Liver (tissue), 9 donors: ENCODE data around the gene SUB1. TPM values are rescaled to one million over a fixed set of nuclear protein-coding genes. Genes with fewer than 3 reads are reported as not detected.

ENCODE experiments used
- DNase-seq: peaks from one replicate; pipeline ENCODE4 v3.0.0-alpha.2; 2017; ENCODE audit warnings: low spot score
- H3K27ac ChIP-seq, 2 donors: one replicate each; pipeline ENCODE4 v1.7.0; 2013; ENCODE audit warnings: inconsistent platforms in 2 of 2, low read length in 2 of 2, control low read depth in 1 of 2, low read depth in 1 of 2, mild to moderate bottlenecking in 1 of 2
- H3K27me3 ChIP-seq, 4 donors: one replicate each; pipeline versions ENCODE4 v1.6.1 to v1.7.0; 2013; ENCODE audit warnings: low read length in 3 of 4, inconsistent platforms in 1 of 4, mild to moderate bottlenecking in 1 of 4, moderate library complexity in 1 of 4; ENCODE audit not compliant: control insufficient read depth in 4 of 4, insufficient read depth in 4 of 4
- H3K36me3 ChIP-seq, 4 donors: one replicate each; pipeline versions ENCODE4 v1.6.1 to v1.7.0; 2013; ENCODE audit warnings: low read length in 3 of 4, mild to moderate bottlenecking in 3 of 4, low read depth in 1 of 4, moderate library complexity in 1 of 4; ENCODE audit not compliant: control insufficient read depth in 4 of 4, insufficient read depth in 3 of 4
- H3K4me1 ChIP-seq, 4 donors: one replicate each; pipeline versions ENCODE4 v1.6.1 to v1.7.0; 2013; ENCODE audit warnings: low read length in 3 of 4, mild to moderate bottlenecking in 3 of 4, moderate library complexity in 1 of 4; ENCODE audit not compliant: control insufficient read depth in 4 of 4, insufficient read depth in 4 of 4
- H3K4me3 ChIP-seq, 3 donors: one replicate each; pipeline versions ENCODE4 v1.6.1 to v1.7.0; 2013; ENCODE audit warnings: low read length in 3 of 3, control low read depth in 1 of 3, low read depth in 1 of 3, mild to moderate bottlenecking in 1 of 3
- H3K9ac ChIP-seq, 2 donors: one replicate each; pipeline ENCODE4 v1.7.0; 2013; ENCODE audit warnings: low read length in 2 of 2, mild to moderate bottlenecking in 2 of 2, moderate library complexity in 2 of 2, control low read depth in 1 of 2, low read depth in 1 of 2
- H3K9me3 ChIP-seq, 4 donors: one replicate each; pipeline versions ENCODE4 v1.6.1 to v1.7.0; 2013; ENCODE audit warnings: low read length in 3 of 4; ENCODE audit not compliant: control insufficient read depth in 4 of 4
- ATF3 ChIP-seq: IDR thresholded peaks from 2 replicates; pipeline ENCODE4 v1.6.1; 2016; ENCODE audit warnings: antibody characterized with exemption
- CTCF ChIP-seq: fragments of 150-350 bp; IDR thresholded peaks from 2 replicates; pipeline ENCODE4 v1.5.1; 2017; ENCODE audit warnings: improper control_type of control experiment, low read depth, low read length; ENCODE audit not compliant: missing input control
- EGR1 ChIP-seq, 2 donors: IDR thresholded peaks; 2 replicates each; pipeline ENCODE4 v1.6.1; 2016 to 2018; ENCODE audit warnings: antibody characterized with exemption in 2 of 2, low read depth in 2 of 2
- HNF4A ChIP-seq, 2 donors: conservative IDR thresholded peaks; 2 replicates each; pipeline ENCODE4 v1.6.1; 2016; ENCODE audit warnings: antibody characterized with exemption in 2 of 2, mild to moderate bottlenecking in 2 of 2
- HNF4G ChIP-seq: IDR thresholded peaks from 2 replicates; pipeline ENCODE4 v1.6.1; 2016; ENCODE audit warnings: antibody characterized with exemption
- JUND ChIP-seq, 2 donors: IDR thresholded peaks; 2 replicates each; pipeline ENCODE4 v1.6.1; 2016; ENCODE audit warnings: antibody characterized with exemption in 2 of 2
- MAX ChIP-seq: IDR thresholded peaks from 2 replicates; pipeline ENCODE4 v1.6.1; 2016; ENCODE audit warnings: antibody characterized with exemption
- NR2F2 ChIP-seq: IDR thresholded peaks from 2 replicates; pipeline ENCODE4 v1.6.1; 2016; ENCODE audit warnings: antibody characterized with exemption
- RAD21 ChIP-seq, 2 donors: IDR thresholded peaks; 2 replicates each; pipeline ENCODE4 v1.6.1; 2016; ENCODE audit warnings: antibody characterized with exemption in 2 of 2, mild to moderate bottlenecking in 2 of 2
- REST ChIP-seq: IDR thresholded peaks from 2 replicates; pipeline ENCODE4 v1.6.1; 2016; ENCODE audit warnings: antibody characterized with exemption, mild to moderate bottlenecking
- RXRA ChIP-seq, 2 donors: IDR thresholded peaks; 2 replicates each; pipeline ENCODE4 v1.6.1; 2017 to 2018; ENCODE audit warnings: antibody characterized with exemption in 2 of 2, mild to moderate bottlenecking in 1 of 2
- SP1 ChIP-seq: IDR thresholded peaks from 2 replicates; pipeline ENCODE4 v1.6.1; 2018; ENCODE audit warnings: antibody characterized with exemption, mild to moderate bottlenecking
- ZBTB33 ChIP-seq: IDR thresholded peaks from 2 replicates; pipeline ENCODE4 v1.6.1; 2016; ENCODE audit warnings: antibody characterized with exemption
- WGBS: extraction: QIAGEN DNeasy Blood & Tissue Kit; methylation state at CpG from one replicate; pipeline ENCODE4 v1.1.7; 2013; 5-methylcytosine and 5-hydroxymethylcytosine counted together
- polyA plus RNA-seq, 2 donors: library from polyadenylated mRNA; stranded (reverse) in 1 of 2; unstranded in 1 of 2; fragments of 200-250 nt in 1 of 2; fragments of >200 nt in 1 of 2; fragmentation: Nextera tagmentation in 1 of 2; extraction: Ambion mirVana in 1 of 2; gene quantifications; one replicate each; pipeline versions ENCODE4 v1.2.1 to v1.2.3, GENCODE V29; 2013 to 2015
- total RNA-seq, 2 donors: library from RNA; depleted of rRNA; stranded (reverse); fragments of >200 nt; gene quantifications; one replicate each; pipeline ENCODE4 v1.2.3, GENCODE V29; 2014
- donor health status: healthy.
- donor health status: healthy.
- donor health status: healthy.
- donor health status: healthy.
- donor health status: healthy.

Gene SUB1
- total and polyA plus RNA-seq, 4 donors, result 51.8 to 238 (median 60.3) TPM

- no peak for DNase-seq
- WGBS, result 98% methylated on average over 3 of the region's 3 CpGs
Observed at GRCh38 chr5:32578764-32579163, 6.6 kb upstream of the SUB1 start.

GRCh38 chr5:32581010-32581785 is 4.2 kb upstream of the SUB1 start:
- Histone ChIP-seq H3K4me1 (peaks cover 0 to 3% (median under 1%) of the 10 kb centered on the region in 4 donors), H3K4me3 (no peak overlapping the region), H3K36me3 (no peaks in the 10 kb centered on the region), H3K9me3 (peaks cover 0 to 3% (median 0%) of the 10 kb centered on the region in 4 donors), H3K27ac (no peak overlapping the region), H3K9ac (no peak overlapping the region), H3K27me3 (no peaks in the 10 kb centered on the region)
- WGBS, result 84% methylated on average over 12 of the region's 12 CpGs
- DNase-seq, result no peak
- TF ChIP-seq CTCF (no peak), REST (no peak), EGR1 (IDR thresholded peaks at IDR 0.05; ENCODE audit: low read depth in 2 of 2) (no peak), SP1 (no peak), JUND (IDR thresholded peaks at IDR 0.05) (no peak), NR2F2 (no peak), MAX (no peak), RXRA (IDR thresholded peaks at IDR 0.05) (no peak), ZBTB33 (no peak), ATF3 (no peak), RAD21 (IDR thresholded peaks at IDR 0.05) (no peak), HNF4G (no peak)

More at GRCh38 chr5:32578764-32579163, 6.6 kb upstream of the SUB1 start:
- H3K27ac ChIP-seq, result no peak overlapping the region
- H3K4me3 ChIP-seq, result no peak overlapping the region
- no peaks in the 10 kb centered on the region for H3K27me3 ChIP-seq
- TF ChIP-seq REST (no peak), MAX (no peak), HNF4A (conservative IDR thresholded peaks at IDR 0.05) (no peak)
- H3K36me3 ChIP-seq, result no peaks in the 10 kb centered on the region
- no peak overlapping the region for H3K9ac ChIP-seq
- peaks cover 0 to 5% (median 4%) of the 10 kb centered on the region in 4 donors for H3K4me1 ChIP-seq
- H3K9me3 ChIP-seq, result peaks cover 0 to 3% (median 0%) of the 10 kb centered on the region in 4 donors
